ENCODE measurements around the gene SYTL1.

The SYTL1 gene

DNA sequence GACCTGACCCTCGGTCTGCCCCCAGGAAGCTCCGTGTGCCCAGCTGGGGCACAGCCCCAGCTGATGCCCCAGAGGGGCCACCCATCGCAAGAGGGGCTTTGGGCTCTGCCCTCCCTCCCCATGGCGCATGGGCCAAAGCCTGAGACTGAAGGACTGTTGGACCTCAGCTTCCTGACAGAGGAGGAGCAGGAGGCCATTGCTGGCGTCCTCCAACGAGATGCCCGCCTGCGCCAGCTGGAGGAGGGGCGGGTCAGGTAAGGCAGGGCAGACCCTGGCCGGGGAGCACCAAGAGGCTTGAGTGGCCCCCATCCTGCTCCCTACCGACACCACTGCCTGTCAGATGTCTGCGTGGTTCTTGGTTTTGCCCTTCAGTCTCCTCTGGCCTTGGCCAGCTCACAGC, 3.5 kb downstream of the SYTL1 start:
- Histone ChIP-seq H3K27ac (ENCODE audit: low read length) (no peak overlapping the region), H3K9me2 (replicated peaks; ENCODE audit: insufficient read depth, low read length) (no peaks in the 10 kb centered on the region), H3K9ac (ENCODE audit: low read length) (no peak overlapping the region)

DNA sequence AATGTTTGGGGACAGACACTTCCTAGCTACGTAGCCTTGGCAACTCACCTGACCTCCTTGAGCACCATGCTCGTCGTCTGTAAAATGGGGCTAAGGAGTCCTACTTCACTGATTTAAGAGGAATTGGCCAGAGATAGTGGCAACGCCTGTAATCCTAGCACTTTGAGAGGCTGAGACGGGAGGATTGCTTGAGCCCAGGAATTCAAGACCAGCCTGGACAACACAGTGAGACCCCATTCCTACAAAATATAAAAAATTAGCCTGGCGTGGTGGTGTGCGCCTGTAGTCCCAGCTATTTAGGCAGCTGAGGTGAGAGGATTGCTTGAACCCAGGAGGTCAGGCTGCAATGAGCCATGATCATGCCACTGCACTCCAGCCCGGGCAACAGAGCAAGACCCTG, 4.5 kb downstream of the SYTL1 start:
- Histone ChIP-seq H2AFZ (ENCODE audit: low read length) (no peak overlapping the region), H3K9me3 (replicated peaks; ENCODE audit: insufficient read depth, low read length) (no peaks in the 10 kb centered on the region), H3F3A (ENCODE audit: insufficient read depth, low read length) (no peaks in the 10 kb centered on the region), H3K4me2 (ENCODE audit: low read depth, low read length) (no peak overlapping the region), H3K9ac (ENCODE audit: low read length) (no peak overlapping the region), H3K79me2 (ENCODE audit: low read length) (no peaks in the 10 kb centered on the region), H3K27me3 (replicated peaks; ENCODE audit: insufficient read depth, low read length) (no peaks in the 10 kb centered on the region), H3K9me2 (replicated peaks; ENCODE audit: insufficient read depth, low read length) (no peaks in the 10 kb centered on the region), H4K20me1 (ENCODE audit: insufficient read depth, low read length) (no peaks in the 10 kb centered on the region), H3K4me1 (ENCODE audit: low read length) (peaks cover 9% of the 10 kb centered on the region), H3K36me3 (replicated peaks; ENCODE audit: insufficient read depth, low read length) (no peaks in the 10 kb centered on the region), H3K27ac (ENCODE audit: low read length) (no peak overlapping the region), H3K4me3 (ENCODE audit: low read length) (no peak overlapping the region)
- TF ChIP-seq EZH2 (optimal IDR thresholded peaks at IDR 0.05; ENCODE audit: low read depth, low read length) (no peak), EZH2phosphoT487 (IDR thresholded peaks at IDR 0.05; ENCODE audit: low read length) (no peak)
- TF ChIP-seq, protein P1, sequence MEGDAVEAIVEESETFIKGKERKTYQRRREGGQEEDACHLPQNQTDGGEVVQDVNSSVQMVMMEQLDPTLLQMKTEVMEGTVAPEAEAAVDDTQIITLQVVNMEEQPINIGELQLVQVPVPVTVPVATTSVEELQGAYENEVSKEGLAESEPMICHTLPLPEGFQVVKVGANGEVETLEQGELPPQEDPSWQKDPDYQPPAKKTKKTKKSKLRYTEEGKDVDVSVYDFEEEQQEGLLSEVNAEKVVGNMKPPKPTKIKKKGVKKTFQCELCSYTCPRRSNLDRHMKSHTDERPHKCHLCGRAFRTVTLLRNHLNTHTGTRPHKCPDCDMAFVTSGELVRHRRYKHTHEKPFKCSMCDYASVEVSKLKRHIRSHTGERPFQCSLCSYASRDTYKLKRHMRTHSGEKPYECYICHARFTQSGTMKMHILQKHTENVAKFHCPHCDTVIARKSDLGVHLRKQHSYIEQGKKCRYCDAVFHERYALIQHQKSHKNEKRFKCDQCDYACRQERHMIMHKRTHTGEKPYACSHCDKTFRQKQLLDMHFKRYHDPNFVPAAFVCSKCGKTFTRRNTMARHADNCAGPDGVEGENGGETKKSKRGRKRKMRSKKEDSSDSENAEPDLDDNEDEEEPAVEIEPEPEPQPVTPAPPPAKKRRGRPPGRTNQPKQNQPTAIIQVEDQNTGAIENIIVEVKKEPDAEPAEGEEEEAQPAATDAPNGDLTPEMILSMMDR (IDR thresholded peaks at IDR 0.05; ENCODE audit: low read length): no peak
- no peak for DNase-seq

More for the DNA sequence above, 3.5 kb downstream of the SYTL1 start:
- no peaks in the 10 kb centered on the region for H3K27me3 ChIP-seq (replicated peaks; ENCODE audit: insufficient read depth, low read length)
- no peak overlapping the region for H3K4me2 ChIP-seq (ENCODE audit: low read depth, low read length)
- H3K9me3 ChIP-seq (replicated peaks; ENCODE audit: insufficient read depth, low read length): no peaks in the 10 kb centered on the region
- DNase-seq: no peak
- H3K4me1 ChIP-seq (ENCODE audit: low read length): peaks cover 13% of the 10 kb centered on the region
- TF ChIP-seq, protein P1 (IDR thresholded peaks at IDR 0.05; ENCODE audit: low read length): no peak
- TF ChIP-seq EZH2 (optimal IDR thresholded peaks at IDR 0.05; ENCODE audit: low read depth, low read length) (no peak), EZH2phosphoT487 (IDR thresholded peaks at IDR 0.05; ENCODE audit: low read length) (no peak)
- H4K20me1 ChIP-seq (ENCODE audit: insufficient read depth, low read length): no peaks in the 10 kb centered on the region
- no peaks in the 10 kb centered on the region for H3F3A ChIP-seq (ENCODE audit: insufficient read depth, low read length)
- no peaks in the 10 kb centered on the region for H3K36me3 ChIP-seq (replicated peaks; ENCODE audit: insufficient read depth, low read length)
- no peaks in the 10 kb centered on the region for H3K79me2 ChIP-seq (ENCODE audit: low read length)
- H2AFZ ChIP-seq (ENCODE audit: low read length): no peak overlapping the region
- H3K4me3 ChIP-seq (ENCODE audit: low read length): no peak overlapping the region

DNA sequence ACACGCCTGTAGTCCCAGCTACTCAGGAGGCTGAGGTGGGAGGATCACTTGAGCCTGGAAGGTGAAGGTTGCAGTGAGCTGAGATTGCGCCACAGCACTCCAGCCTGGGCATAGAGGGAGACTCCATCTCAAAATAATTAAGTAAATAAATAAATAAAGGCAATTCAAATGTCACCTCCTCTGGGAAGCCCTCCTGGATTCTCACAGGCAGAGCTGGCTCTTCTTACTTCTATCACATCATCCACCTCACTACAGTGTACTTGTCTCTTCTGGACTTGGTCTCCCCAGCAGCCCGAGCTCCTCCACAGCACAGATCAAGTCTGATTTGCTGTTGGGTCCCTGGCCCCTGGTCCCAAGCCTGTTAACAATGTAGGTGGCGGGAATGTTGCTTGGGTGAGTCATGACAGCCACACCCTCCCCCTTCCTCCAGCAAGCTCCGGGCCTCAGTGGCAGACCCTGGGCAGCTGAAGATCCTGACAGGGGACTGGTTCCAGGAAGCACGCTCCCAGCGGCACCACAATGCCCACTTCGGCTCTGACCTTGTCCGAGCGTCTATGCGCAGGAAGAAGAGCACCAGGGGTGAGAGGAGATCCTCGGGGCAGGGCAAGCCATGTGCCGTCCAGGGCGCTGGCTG, 5.3 kb downstream of the SYTL1 start:
- no peaks in the 10 kb centered on the region for H3K79me2 ChIP-seq (ENCODE audit: low read length)
- H3K27me3 ChIP-seq (replicated peaks; ENCODE audit: insufficient read depth, low read length): no peaks in the 10 kb centered on the region
- no peaks in the 10 kb centered on the region for H3K36me3 ChIP-seq (replicated peaks; ENCODE audit: insufficient read depth, low read length)
- H3F3A ChIP-seq (ENCODE audit: insufficient read depth, low read length): no peaks in the 10 kb centered on the region
- no peak for DNase-seq
- no peaks in the 10 kb centered on the region for H4K20me1 ChIP-seq (ENCODE audit: insufficient read depth, low read length)
- H3K9ac ChIP-seq (ENCODE audit: low read length): no peak overlapping the region
- H3K4me2 ChIP-seq (ENCODE audit: low read depth, low read length): no peak overlapping the region
- H3K27ac ChIP-seq (ENCODE audit: low read length): no peak overlapping the region
- peaks cover 4% of the 10 kb centered on the region for H3K4me1 ChIP-seq (ENCODE audit: low read length)
- H3K9me3 ChIP-seq (replicated peaks; ENCODE audit: insufficient read depth, low read length): no peaks in the 10 kb centered on the region
- H2AFZ ChIP-seq (ENCODE audit: low read length): no peak overlapping the region
- H3K9me2 ChIP-seq (replicated peaks; ENCODE audit: insufficient read depth, low read length): no peaks in the 10 kb centered on the region
- no peak for TF ChIP-seq EZH2phosphoT487 (IDR thresholded peaks at IDR 0.05; ENCODE audit: low read length)
- no peak overlapping the region for H3K4me3 ChIP-seq (ENCODE audit: low read length)

Measured in MM.1S (cell line).